ACHN (cell line): Measurements from ENCODE around the gene SUPV3L1.

Experiments
- DNase-seq: peaks from one replicate; pipeline ENCODE4 v3.0.0-alpha.2; 2015
- in situ Hi-C: cut with HindIII; loops from 2 replicates; pipeline ENCODE4 v1.10.0; 2017; ENCODE audit warnings: low sequenced_read_pairs, low pct_ligation_motif_present, low pct_unique_long_range_greater_than_20kb

SUPV3L1 gene

DNA sequence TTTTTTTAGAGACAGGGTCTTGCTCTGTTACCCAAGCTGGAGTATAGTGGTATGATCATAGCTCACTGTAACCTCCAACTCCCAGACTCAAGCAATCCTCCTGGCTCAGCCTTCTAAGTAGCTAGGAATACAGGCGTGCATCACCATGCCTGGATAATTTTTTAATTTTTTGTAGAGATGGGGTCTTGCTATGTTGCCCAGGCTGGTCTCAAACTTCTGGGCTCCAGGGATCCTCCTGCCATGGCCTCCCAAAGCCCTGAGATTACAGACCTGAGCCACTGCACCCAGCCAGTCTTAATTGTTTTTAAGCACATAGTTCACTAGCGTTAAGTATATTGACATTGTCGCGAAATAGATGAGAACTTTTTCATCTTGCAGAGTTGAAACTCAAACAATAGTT lies 2.0 kb downstream of the SUPV3L1 start:
- in situ Hi-C loops = no loop called here
- DNase-seq = no peak

DNA sequence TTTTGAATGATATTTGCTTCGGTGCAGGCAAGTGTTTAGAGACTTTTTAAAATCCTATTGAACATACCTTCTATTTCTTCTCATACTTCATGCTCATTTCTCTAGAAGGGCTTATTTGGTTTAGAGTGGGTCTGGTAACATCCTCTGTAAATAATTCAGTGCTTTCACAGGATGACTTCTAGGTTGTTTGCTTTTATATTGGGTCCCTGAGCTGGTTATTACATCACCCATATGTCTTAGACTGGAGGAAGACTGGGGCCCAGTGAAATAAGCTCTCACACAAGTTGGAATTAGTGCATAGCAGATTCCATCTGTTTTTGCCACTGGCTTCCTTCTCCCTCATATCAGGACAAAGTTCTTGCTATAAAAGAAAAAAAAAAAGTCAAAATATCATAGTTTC lies 6.5 kb downstream of the SUPV3L1 start:
- in situ Hi-C loops = no loop called here
- DNase-seq = no peak

DNA sequence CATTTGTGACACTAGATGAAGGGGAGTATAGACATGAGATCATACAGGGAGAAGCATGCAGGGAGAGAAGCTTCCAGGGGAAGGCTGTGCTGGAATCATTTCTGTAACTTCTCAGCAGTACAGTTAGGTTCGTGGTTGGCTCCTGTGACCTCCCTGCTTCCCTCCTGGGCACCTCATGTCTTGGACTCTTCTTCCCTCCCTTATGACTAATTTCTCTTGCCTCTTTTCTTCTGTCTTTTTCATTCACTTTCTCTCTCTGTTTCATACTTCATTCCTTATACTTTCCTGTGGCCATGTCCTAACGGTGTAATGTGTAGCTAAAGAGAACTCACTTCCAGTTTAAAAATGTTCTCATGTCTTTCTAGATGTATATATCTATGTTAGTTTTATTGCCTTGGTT lies 21.0 kb downstream of the SUPV3L1 start:
- in situ Hi-C loops = no loop called here
- DNase-seq = no peak

DNA sequence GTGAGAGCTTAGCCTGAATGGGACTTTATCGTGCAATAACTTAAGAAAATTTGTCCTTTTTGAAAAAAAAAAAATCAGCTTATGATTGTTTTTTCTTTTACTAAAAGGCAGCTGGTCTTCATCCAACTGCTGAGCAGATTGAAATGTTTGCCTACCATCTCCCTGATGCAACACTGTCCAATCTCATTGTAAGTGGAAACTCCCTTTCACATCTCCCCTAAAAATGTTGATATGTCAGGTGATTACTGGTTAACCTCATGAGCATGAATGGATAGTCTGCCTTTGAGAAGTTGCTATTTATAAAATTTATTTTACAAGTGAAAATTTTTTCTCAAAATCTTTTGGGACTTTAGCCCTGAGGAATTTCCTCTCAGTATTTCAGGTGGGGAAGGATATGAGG lies 22.3 kb downstream of the SUPV3L1 start:
- DNase-seq = no peak
- in situ Hi-C loops = no loop called here

DNA sequence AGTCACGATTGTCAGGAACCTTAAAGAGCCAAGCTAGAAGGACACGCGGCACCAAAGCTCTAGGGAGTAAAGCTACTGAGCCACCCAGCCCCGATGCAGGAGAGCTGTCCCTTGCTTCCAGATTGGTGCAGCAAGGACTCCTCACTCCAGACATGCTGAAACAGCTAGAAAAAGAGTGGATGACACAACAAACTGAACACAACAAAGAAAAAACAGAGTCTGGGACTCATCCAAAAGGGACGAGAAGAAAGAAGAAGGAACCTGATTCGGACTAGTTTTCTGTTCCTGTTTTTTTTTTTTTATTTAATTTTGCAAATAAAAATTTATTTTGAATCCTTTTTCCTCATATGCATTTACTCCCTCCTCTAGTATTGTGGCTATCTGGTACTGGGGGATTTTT lies 28.7 kb downstream of the SUPV3L1 start:
- no peak for DNase-seq
- in situ Hi-C loops = no loop called here

DNA sequence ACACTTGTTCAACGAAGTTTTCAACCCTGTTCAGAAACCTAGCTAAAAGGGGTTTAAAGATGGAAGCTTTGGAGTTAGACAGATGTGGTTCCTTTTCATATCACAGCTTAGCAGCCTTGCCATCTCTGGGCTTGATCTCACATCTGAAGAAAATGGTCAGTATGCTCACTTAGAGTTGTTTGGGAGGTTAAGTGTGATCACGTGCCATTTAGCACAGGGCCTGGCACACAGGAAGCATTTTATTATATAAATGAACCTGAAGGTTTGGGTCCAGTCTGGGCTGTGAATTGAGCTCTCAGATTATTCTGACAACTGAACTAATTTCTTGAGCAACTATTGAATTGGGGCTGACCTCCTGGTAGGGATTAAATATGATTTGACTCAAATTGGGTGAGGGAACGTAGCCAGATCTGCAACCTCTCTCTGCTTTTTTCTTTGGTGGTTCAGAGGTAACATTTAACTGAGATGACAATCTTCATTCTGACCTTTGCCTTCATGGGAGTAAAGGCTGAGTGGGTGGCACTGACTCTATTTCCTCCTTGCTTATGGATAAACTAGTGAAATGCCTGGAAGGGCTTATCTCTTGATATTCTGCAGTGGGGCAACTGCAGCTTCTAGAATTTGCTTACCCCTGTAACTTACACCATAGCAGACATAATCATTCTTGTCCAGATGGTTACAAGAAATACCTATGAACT lies 29.9 kb downstream of the SUPV3L1 start:
- in situ Hi-C loops = no loop called here
- DNase-seq = no peak

DNA sequence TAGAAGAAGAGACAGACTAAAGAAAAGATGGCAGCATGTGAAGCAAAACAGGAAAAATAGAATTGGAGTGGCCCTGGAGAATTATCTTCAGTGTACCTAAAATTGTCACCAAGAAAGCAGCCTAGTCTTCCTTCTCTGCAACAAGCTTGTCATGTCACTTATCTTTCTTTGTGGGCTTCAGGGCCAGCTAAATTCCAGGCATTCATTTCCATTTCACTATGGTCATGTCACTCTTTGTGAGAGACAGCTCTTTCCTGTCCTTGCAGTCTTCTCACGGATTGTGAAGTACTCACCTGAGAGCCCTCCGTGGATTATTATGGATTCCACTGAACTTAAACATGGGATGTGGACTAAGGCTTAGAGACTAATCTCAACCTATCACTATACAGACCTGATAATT lies 31.1 kb downstream of the SUPV3L1 start:
- DNase-seq = no peak
- in situ Hi-C loops = no loop called here

DNA sequence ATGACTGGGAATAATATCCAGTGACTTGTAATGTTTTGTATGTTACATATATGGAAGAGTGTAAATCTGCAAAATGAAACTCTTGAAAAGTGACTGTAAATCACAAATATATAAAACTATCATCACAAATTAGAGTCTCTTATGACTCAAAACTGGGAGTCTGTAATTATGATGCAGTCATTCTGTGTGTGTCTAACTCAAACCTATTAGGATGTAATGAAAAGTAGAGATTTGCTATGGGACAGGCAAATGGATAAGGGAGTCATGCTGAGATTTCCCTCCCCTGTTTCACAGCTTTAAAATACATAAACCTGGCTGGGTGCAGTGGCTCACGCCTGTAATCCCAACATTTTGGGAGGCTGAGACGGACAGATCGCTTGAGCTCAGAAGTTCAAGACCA lies 31.5 kb downstream of the SUPV3L1 start:
- DNase-seq = no peak
- in situ Hi-C loops = no loop called here

DNA sequence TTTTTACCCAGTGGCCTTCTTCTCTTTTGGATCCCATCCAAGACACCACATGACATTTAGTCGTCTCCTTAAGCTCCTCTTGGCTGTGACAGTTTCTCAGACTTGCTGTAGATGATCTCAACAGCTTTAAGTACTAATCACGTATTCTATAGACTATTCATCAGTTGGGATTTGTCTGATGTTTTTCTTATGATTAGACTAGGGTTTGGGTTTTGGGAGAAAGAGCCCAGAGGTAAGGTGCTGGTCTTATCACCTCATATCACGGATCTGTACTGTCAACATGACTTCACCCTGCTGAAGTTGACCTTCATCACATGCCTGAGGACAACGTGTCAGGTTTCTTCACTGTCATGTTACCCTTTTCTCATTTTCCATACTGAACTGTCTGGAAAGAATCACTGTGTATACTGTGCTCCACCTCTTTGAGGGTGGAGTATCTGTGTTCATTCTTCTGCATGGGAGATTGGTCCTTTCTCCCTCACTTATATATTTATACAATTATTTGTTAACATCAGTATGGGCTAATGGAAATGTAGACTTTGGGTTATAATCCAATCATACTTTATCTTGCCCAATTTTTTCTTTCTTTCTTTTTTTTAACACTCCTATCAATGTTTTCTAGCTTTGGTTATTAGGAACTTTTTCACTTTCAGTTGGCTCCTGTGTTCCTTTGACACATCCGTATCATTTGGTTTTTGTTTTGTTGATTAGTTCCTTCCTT lies 33.7 kb downstream of the SUPV3L1 start:
- in situ Hi-C loops = no loop called here
- DNase-seq = no peak

DNA sequence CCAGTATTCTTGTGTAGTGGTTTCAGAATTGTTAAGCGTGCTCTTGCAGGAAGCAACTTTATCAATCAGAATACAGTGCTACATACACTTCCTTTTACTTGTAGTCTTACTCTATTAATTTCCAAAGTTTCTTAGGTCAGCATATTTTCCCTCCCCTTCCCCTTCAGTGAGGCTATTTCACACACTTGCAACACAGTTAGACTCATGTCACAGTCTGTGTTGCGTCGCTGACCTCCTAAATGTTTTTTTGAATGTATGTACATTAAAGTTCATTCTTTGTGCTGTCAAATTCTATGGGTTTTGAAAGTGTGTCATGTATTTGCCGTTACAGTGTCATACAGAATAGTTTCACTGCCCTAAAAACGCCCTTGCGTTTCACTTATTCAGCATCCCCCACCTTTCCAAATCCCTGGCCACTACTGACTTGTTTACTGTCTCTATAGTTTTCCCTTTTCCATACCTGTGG lies 34.7 kb downstream of the SUPV3L1 start:
- no peak for DNase-seq
- in situ Hi-C loops = no loop called here

DNA sequence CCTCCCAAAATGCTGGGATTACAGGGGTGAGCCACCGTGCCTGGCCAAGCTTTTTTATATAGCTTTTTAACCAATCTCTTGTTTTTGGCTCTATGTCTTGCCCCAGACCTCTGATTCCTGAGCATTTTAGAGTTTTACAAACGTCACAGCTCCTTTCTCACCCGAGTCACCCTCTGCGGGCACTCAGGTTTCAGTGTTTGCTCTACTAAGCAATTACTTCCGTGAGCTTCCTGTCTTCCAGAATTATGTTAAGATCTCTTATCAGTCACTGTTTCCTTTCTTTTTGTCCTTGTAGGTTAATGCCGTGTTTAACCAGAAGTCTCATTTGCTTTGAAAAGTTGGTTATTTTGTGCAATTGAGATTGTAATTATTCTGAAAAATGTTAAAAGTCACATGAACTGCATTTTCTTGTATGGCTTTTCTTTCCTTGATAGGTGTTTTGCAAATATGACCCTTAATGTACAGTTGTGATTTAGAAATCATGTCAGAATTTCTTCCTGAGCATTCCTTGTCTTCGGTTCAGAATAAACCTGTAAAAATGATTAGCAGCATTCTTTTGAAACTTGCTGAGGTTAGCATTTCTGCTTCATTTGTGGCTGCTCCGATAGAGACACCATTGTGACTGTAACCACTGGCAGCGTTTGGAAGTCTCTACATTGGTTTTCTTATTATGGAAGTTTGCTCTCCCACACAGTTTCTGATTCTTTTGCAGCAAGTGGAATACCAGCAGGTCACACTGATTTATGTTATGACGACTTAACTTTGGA lies 35.6 kb downstream of the SUPV3L1 start:
- no peak for DNase-seq
- in situ Hi-C loops = no loop called here

DNA sequence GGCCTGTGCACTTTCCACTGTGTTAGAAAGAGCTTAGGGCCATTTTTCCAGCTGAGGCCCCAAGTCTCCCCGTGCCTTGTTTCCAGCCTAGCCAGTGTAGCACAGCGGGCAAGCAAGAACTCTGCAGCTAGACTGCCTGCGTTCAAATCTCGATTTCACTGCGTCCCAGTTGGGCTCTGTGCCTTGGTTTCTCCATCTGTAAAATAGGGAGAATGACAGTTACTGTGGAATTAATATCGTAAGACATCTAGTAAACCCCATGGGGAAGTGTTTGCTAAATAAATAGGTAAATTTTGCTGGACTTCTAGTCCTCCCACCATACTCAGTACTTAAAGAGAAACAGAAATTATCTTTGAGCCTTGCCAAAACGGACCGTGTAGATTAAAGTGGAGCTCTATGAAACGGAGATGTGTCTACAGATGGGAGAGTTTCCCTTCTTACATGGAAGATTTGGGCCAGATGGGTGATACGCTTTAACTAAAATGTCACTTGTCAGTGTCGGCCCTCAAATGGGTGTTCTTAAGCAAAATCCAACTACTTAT lies 36.6 kb downstream of the SUPV3L1 start:
- DNase-seq = no peak
- in situ Hi-C loops = no loop called here

DNA sequence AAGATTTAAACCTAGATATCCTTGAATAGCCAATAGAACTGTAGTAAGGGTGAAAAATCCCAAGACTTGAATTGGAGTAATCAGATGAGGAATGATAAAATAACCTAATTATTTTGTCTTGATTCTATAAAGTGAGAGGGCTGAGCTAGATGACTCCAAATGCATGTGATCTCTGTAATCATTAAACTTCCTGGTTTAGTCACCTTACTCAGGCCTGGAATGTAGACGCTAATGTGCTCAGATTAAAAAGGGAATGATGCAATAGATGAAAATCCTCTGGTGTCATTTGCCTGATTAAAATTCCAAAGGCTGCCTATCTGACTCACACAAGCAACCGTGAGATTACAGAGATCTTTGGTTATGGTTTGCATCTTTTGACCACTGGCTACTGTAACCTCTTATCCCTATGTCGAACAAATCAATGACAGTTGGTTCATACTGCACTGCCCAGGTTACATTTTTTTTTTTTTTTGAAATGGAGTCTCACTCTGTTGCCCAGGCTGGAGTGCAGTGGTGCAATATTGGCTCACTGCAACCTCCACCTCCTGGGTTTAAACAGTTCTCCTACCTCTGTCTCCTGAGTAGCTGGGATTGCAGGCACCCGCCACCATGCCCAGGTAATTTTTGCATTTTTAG lies 37.2 kb downstream of the SUPV3L1 start:
- DNase-seq = peak; percentile 99
- in situ Hi-C loops = no loop called here

DNA sequence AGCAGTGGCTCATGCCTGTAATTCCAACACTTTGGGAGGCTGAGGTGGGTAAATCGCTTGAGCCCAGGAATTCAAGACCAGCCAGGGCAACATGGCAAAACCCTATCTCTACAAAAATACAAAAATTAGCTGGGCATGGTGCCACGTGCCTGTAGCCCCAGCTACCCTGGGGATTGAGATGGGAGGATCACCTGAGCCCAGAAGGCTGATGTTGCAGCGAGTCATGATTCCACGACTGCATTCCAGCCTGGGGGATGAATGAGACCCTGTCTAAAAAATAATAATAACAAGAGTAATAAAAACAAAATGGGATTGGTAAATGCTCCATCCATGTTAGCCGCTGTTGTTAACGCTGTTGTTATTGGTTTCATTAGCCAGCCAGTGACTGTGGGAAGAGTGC lies 38.8 kb downstream of the SUPV3L1 start:
- in situ Hi-C loops = no loop called here
- no peak for DNase-seq

DNA sequence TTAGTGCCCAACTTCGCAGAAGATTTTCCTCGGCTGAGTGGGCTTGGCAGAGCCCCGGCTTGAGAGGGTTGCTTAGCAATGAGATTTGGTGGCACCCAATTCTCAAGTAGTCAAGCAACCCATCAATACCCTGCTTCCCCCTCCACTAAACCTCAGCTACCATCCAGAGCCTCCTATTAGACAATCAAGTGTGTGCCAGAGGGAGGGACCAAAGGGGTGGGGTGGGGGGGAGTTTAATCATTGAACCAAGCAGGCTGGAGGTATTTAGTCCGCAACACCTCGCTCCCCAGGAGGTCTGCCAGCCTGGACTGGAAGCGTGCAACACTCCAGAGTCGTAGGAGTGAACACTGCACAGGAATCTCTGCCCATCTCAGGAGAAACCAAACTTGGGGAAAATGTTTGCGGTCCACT lies 40.0 kb downstream of the SUPV3L1 start, which contains the start of gene HKDC1:
HKDC1 (plus strand) TSS at position 292 of the 411 bp plus-strand sequence; CDS start at position 396, 104 bp downstream.
- DNase-seq = peak; percentile 97
- in situ Hi-C loops = no loop called here

DNA sequence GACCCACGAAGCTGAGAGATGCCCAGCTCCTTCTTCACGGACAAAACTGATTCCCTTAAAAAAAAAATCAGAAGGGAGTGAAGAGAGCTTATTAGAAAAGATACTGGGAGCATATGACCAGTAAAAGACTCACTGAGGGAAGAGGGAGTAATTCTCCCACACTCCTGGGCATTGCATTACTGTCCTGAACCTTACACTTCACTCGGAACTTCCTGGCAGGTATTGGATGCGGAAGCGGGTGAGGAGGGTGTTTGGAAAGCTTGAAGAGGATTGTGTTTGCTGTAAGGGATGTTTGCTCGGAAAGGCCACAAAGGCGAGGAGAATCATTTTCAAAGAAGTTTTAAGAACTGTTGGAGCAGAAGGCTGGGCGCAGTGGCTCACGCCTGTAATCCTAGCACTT lies 40.5 kb downstream of the SUPV3L1 start:
- peak; percentile 49 for DNase-seq
- in situ Hi-C loops = no loop called here

DNA sequence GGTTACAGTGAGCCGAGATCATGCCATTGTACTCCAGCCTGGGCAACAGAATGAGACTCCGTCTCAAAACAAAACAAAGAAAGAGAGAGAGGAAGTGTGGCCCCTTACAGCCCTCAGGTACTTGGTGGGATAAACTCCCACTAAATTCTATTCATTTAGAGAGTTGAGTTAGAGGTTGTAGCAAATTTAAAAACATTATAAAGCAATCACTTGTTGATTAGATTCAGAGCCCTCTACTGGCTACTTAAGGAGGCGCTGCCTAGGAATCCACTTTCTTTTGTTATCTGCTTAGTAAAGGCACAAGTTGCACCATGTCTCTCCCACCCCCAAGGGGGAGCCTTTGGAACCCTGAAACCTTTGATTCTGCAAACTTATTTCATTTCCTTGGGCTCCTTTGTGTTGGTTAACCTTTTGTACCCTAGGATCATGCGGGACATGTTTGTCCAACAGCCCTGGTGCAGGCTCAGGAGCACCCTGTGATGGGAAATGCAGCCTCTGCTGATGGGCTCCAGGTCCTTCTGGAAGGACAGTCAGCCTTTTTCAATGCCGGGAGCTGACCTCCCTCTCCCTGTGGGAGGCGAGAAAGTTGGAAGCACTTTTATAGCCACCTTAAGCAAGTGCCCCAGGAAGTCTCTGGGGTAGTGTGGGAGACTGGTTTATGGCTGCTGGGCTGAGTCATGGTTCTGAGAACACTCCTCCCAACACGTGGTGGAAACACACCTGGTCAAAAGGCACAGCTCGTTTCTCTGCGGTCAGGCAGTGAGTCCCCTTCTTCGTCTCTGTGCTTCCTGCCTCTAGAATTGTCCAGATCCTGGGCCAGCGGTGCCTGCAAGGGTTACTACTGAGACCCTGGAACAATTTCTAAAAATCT lies 42.4 kb downstream of the SUPV3L1 start:
- in situ Hi-C loops = no loop called here
- peak; percentile 84 for DNase-seq

DNA sequence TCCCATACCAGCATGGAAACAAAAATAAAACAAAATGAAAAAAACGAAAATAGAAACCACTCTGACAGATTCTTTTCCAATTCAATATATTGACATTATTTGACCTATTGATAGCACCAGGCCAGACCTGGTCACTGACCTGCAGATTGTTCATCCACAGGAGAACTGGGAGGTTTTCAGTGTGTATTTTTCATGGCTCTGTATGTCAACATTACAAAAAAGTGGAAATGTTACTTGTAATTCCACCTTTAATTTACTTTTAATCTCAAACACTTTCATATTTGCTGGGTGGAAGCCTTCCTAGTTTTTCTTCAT lies 43.0 kb downstream of the SUPV3L1 start:
- in situ Hi-C loops = no loop called here
- DNase-seq = no peak
